Inflammatory macrophage treated with lipopolysaccharide for 4 hours (primary cell): Measurements from ENCODE around the gene PTPN21.
"Not testable (repeated sequence)": the region's sequence is repeated elsewhere in the genome, so short reads cannot be mapped to it uniquely, and the experiment has no call there.

Source experiments
- DNase-seq: peaks from one replicate; pipeline ENCODE4 v3.0.0-alpha.2; 2020

The PTPN21 gene

GRCh38 chr14:88551094-88551870, 3.5 kb downstream of the PTPN21 start:
- peak; percentile 56 for DNase-seq

- no peak for DNase-seq
Measured at GRCh38 chr14:88550078-88550477, 4.7 kb downstream of the PTPN21 start.

- DNase-seq, result no peak
Measured at GRCh38 chr14:88547386-88547780, 7.4 kb downstream of the PTPN21 start.

GRCh38 chr14:88546621-88547385, 8.0 kb downstream of the PTPN21 start:
- DNase-seq, result no peak

GRCh38 chr14:88545256-88545655, 9.6 kb downstream of the PTPN21 start:
- no peak for DNase-seq

- no peak for DNase-seq
Measured at GRCh38 chr14:88542857-88543795, 11.7 kb downstream of the PTPN21 start.

- no peak for DNase-seq
Measured at GRCh38 chr14:88541324-88541723, 13.5 kb downstream of the PTPN21 start.

GRCh38 chr14:88535813-88536212, 19.0 kb downstream of the PTPN21 start:
- no peak for DNase-seq

- peak; percentile 50 for DNase-seq
Measured at GRCh38 chr14:88535149-88535548, 19.7 kb downstream of the PTPN21 start.

GRCh38 chr14:88533064-88533602, 21.7 kb downstream of the PTPN21 start:
- no peak for DNase-seq

GRCh38 chr14:88529889-88530288, 24.9 kb downstream of the PTPN21 start:
- DNase-seq, result not testable (repeated sequence)

GRCh38 chr14:88522393-88522792, 32.4 kb downstream of the PTPN21 start:
- DNase-seq, result no peak

GRCh38 chr14:88521818-88522217, 33.0 kb downstream of the PTPN21 start:
- no peak for DNase-seq

- DNase-seq, result no peak
Measured at GRCh38 chr14:88519907-88520306, 34.9 kb downstream of the PTPN21 start.

GRCh38 chr14:88518592-88519512, 36.0 kb downstream of the PTPN21 start:
- no peak for DNase-seq

- DNase-seq, result no peak
Measured at GRCh38 chr14:88516861-88517357, 37.9 kb downstream of the PTPN21 start.

GRCh38 chr14:88515499-88516221, 39.1 kb downstream of the PTPN21 start:
- DNase-seq, result no peak

GRCh38 chr14:88507208-88507607, 47.6 kb downstream of the PTPN21 start:
- no peak for DNase-seq

- DNase-seq, result no peak
Measured at GRCh38 chr14:88505621-88506020, 49.2 kb downstream of the PTPN21 start.

GRCh38 chr14:88504602-88505001, 50.2 kb downstream of the PTPN21 start:
- no peak for DNase-seq
